ENCODE data around the gene GPC6.

DNA sequence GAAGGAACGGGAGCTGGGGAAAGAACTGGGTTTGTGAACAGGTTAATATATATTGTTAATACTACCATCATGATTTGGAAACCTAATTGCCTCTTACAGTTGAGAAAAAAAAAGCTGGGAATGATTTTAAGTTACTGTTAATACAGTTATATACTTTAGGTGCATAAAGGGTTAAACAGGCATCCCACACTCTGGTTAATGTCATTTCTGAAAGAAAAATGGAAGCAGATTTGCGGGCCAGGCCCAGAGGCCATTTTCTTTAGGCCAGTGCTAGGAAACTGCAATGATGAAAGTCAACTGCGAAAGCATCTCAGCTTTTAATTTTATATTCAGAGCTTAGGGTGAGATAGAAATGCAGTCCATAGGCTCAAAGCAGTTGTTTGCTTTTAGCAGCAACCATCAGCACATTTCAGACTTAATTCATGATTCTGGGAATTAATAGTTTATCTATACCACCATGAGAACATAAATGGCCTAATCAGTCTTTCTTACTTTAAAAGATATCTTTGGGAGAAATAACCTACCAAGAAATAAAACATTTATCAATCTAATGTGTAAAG is 592.8 kb downstream of the GPC6 start:
- TF ChIP-seq, protein P1, sequence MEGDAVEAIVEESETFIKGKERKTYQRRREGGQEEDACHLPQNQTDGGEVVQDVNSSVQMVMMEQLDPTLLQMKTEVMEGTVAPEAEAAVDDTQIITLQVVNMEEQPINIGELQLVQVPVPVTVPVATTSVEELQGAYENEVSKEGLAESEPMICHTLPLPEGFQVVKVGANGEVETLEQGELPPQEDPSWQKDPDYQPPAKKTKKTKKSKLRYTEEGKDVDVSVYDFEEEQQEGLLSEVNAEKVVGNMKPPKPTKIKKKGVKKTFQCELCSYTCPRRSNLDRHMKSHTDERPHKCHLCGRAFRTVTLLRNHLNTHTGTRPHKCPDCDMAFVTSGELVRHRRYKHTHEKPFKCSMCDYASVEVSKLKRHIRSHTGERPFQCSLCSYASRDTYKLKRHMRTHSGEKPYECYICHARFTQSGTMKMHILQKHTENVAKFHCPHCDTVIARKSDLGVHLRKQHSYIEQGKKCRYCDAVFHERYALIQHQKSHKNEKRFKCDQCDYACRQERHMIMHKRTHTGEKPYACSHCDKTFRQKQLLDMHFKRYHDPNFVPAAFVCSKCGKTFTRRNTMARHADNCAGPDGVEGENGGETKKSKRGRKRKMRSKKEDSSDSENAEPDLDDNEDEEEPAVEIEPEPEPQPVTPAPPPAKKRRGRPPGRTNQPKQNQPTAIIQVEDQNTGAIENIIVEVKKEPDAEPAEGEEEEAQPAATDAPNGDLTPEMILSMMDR (IDR thresholded peaks at IDR 0.05; ENCODE audit: low read length): no peak
- TF ChIP-seq EZH2 (IDR thresholded peaks at IDR 0.05; ENCODE audit: borderline replicate concordance, low read length): no peak

Measured in OCI-LY1 (cell line).